ENCODE measurements around the gene LRRC74A. TPM values are rescaled to one million over a fixed set of nuclear protein-coding genes. Genes with fewer than 3 reads are reported as not detected.

LRRC74A gene
- total and polyA plus RNA-seq, 9 of the 15 experiments (the other 6 are each of a cell fraction or from before 2014, with no cell fraction given) = not detected

DNA sequence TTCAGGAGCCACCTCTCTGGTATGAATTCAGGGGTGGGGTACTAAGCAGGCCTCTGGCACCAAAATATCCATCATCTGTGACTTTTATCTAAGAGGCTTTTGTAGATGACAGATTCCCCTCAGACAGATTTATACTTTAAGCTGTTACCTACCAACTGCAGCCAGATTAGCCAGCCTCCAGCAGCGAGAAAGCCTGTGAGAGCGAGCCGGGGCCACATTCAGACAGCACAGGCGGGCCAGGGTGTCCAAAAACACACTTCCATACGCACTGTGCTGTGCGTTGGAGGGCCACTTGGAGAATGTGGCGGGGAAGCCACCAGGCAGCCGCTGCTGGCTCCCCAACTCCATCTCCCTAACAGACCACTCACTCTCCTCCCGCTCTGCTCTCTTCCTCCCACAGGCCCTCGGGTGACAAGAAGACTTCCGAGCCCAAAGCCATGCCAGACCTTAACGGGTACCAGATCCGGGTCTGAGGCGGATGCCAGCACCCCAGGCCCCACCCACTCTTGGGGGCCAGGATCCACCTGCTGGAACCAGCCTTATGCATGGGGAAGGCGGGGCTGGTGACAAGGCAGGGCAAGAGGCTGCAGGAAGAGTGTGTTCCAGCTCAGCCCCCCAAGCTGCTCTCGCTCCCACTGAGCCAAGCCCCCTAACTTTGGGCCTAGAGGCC is 47.5 kb upstream of the LRRC74A start:
- 67% methylated on average over 9 of the region's 16 CpGs for WGBS (ENCODE audit: insufficient coverage, low coverage, missing lambda C conversion rate)
- H3K27ac ChIP-seq (ENCODE audit: extremely low read depth, low read depth, low read length) = no peak overlapping the region
- no peaks in the 10 kb centered on the region for H4K20me1 ChIP-seq (replicated peaks; ENCODE audit: control insufficient read depth, insufficient read depth, low read length)
- no peak for DNase-seq (ENCODE audit: extremely low read depth in 1 of 4, low spot score in 3 of 4)
- H3K4me1 ChIP-seq (replicated peaks in 1 of 2; ENCODE audit: control insufficient read depth in 2 of 2, insufficient read depth in 2 of 2, low read length in 2 of 2) = peaks cover 24 to 42% of the 10 kb centered on the region in 2 experiments
- BruUV-seq (replicated peaks) = no TSS peak
- intact Hi-C loops (cut with micrococcal nuclease) (no loop called here), in situ Hi-C loops (cut with MboI) (no loop called here)
- ChIA-PET CTCF (ENCODE audit: low intra/inter-chr PET ratio) (no interaction called here), POLR2A (no interaction called here)
- no peaks in the 10 kb centered on the region for H3K27me3 ChIP-seq (ENCODE audit: control insufficient read depth in 2 of 2, insufficient read depth in 2 of 2, low read length in 2 of 2)
- H3K36me3 ChIP-seq (ENCODE audit: control insufficient read depth, insufficient read depth, low read length) = peaks cover 5% of the 10 kb centered on the region; the same call in 2 of the 3 replicates
- no peak overlapping the region; a peak in 1 of 4 replicates for H3K9ac ChIP-seq (ENCODE audit: insufficient read depth in 1 of 2, low read depth in 2 of 2, low read length in 2 of 2)
- no peak for TF ChIP-seq ATF7 (IDR thresholded peaks at IDR 0.05)
- TF ChIP-seq KDM2B (CRISPR knock-in tag; IDR thresholded peaks at IDR 0.05) = no peak
- no peak for TF ChIP-seq KAT8 (IDR thresholded peaks at IDR 0.05; ENCODE audit: low read depth)
- no peak for TF ChIP-seq ETV6 (IDR thresholded peaks at IDR 0.05; ENCODE audit: borderline replicate concordance in 1 of 2, low read depth in 2 of 2, low read length in 1 of 2)
- TF ChIP-seq ETV6 (CRISPR knock-in tag; IDR thresholded peaks at IDR 0.05; ENCODE audit: borderline replicate concordance) = no peak
- no peak for ATAC-seq
- H3K4me2 ChIP-seq (ENCODE audit: insufficient read depth, low read length) = no peak overlapping the region
- H3K9me1 ChIP-seq (ENCODE audit: control insufficient read depth, insufficient read depth, low read length) = peaks cover 4% of the 10 kb centered on the region
- H3K79me2 ChIP-seq (ENCODE audit: control insufficient read depth, insufficient read depth, low read length) = no peaks in the 10 kb centered on the region
- no peak for FAIRE-seq
- no peak overlapping the region for H3K4me3 ChIP-seq
- no peaks in the 10 kb centered on the region for H3K9me3 ChIP-seq (replicated peaks; ENCODE audit: control insufficient read depth, insufficient read depth, low read depth, low read length)
- no peak overlapping the region for H2AFZ ChIP-seq (ENCODE audit: low read depth, low read length)

All from K562 (cell line).